Small intestine (tissue), 7 donors: ENCODE data around the gene CIT. TPM values are rescaled to one million over a fixed set of nuclear protein-coding genes. Genes with fewer than 3 reads are reported as not detected.
A peak's percentile ranks its signal among the peaks of the same experiment; 100 is the strongest.
"Not testable (repeated sequence)": the region's sequence is repeated elsewhere in the genome, so short reads cannot be mapped to it uniquely, and the experiment has no call there.

Source experiments
- DNase-seq, 2 donors: peaks; one replicate each; pipeline versions ENCODE4 v3.0.0 to v3.0.0-alpha.2; 2013
- FAIRE-seq: peaks from 2 replicates; lab custom pipeline; 2012; peaks lifted over from hg19 to GRCh38; lab: Jason Lieb, UNC
- H3K27ac ChIP-seq, 3 donors: one replicate each; pipeline ENCODE4 v1.5.1; 2013; ENCODE audit warnings: low read length in 2 of 3, mild to moderate bottlenecking in 2 of 3, control low read depth in 1 of 3, inconsistent platforms in 1 of 3, low read depth in 1 of 3, moderate library complexity in 1 of 3
- H3K27me3 ChIP-seq, 3 donors: one replicate each; pipeline ENCODE4 v1.6.1; 2013; ENCODE audit warnings: low read length in 3 of 3, inconsistent platforms in 1 of 3; ENCODE audit not compliant: control insufficient read depth in 3 of 3, insufficient read depth in 3 of 3
- H3K36me3 ChIP-seq, 3 donors: one replicate each; pipeline ENCODE4 v1.6.1; 2013; ENCODE audit warnings: low read length in 3 of 3, inconsistent platforms in 1 of 3, low read depth in 1 of 3, mild to moderate bottlenecking in 1 of 3, moderate library complexity in 1 of 3; ENCODE audit not compliant: control insufficient read depth in 3 of 3, insufficient read depth in 2 of 3
- H3K4me1 ChIP-seq, 3 donors: one replicate each; pipeline ENCODE4 v1.6.1; 2013; ENCODE audit warnings: low read length in 2 of 3, inconsistent platforms in 1 of 3, low read depth in 1 of 3, mild to moderate bottlenecking in 1 of 3, moderate library complexity in 1 of 3; ENCODE audit not compliant: control insufficient read depth in 3 of 3, insufficient read depth in 2 of 3
- H3K4me3 ChIP-seq, 3 donors: one replicate each; pipeline ENCODE4 v1.5.1; 2013; ENCODE audit warnings: low read length in 3 of 3, control low read depth in 1 of 3, inconsistent platforms in 1 of 3, low read depth in 1 of 3, mild to moderate bottlenecking in 1 of 3, moderate library complexity in 1 of 3
- H3K9me3 ChIP-seq, 2 donors: one replicate each; pipeline ENCODE4 v1.6.1; 2013; ENCODE audit warnings: low read depth in 1 of 2, low read length in 1 of 2; ENCODE audit not compliant: control insufficient read depth in 2 of 2, insufficient read depth in 1 of 2
- WGBS, 3 donors: extraction: QIAGEN DNeasy Blood & Tissue Kit; methylation state at CpG; one replicate each; pipeline ENCODE4 v1.1.7; 2013; 5-methylcytosine and 5-hydroxymethylcytosine counted together
- polyA plus RNA-seq, 4 donors: library from polyadenylated mRNA; stranded (reverse) in 3 of 4; unstranded in 1 of 4; fragments of 200-250 nt in 3 of 4; fragments of 120-200 nt in 1 of 4; gene quantifications; one replicate each; pipeline versions ENCODE4 v1.2.1 to v1.2.3, GENCODE V29; 2013
- donor health status: healthy with polysubstance abuse.
- donor health status: control.
- donor health status: control.
- donor health status: Bipolar disorder and iron deficiency.
- donor health status: healthy.

Gene CIT
- polyA plus RNA-seq, 4 donors, result 0.22 to 6.5 (median 4.6) TPM

DNA sequence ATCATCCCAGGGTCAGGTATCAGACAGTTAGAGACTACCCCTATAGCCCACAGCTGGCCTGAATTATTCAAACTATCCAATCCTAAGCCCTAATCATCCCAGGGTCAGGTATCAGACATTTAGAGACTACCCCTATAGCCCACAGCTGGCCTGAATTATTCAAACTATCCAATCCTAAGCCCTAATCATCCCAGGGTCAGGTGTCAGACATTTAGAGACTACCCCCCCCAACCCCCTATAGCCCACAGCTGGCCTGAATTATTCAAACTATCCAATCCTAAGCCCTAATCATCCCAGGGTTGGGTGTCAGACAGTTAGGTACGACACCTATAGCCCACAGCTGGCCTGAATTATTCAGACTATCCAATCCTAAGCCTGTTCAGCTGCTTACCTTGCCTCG, 220.1 kb downstream of the CIT start:
- H3K36me3 ChIP-seq, H3K4me1 ChIP-seq, H3K9me3 ChIP-seq, H3K4me3 ChIP-seq, FAIRE-seq, H3K27ac ChIP-seq, H3K27me3 ChIP-seq, DNase-seq: not testable (repeated sequence)
- WGBS, 3 donors, result 61 to 73% (median 70%) methylated on average over 2 of the region's 2 CpGs

DNA sequence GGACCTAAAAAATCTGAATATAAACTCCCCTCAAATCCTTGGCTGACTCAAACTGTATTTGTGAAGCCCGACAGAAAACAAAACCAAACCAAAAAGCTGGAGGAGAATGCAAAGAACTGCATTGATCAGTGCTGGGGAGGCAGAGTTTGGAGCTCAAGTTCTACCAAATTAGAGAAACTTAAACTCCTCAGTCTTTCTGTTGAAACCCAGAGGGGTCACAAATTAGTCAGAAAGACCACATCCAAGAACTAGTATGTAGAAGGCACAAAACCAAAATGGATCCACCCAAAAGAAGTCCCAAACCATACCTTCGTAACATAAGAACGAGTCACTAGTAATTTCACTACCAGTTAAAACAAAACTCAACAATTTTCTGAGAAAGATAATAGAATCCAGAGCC, 224.5 kb downstream of the CIT start:
- H3K9me3 ChIP-seq, result peaks cover 0 to 9% of the 10 kb centered on the region in 2 donors
- DNase-seq, result no peak
- no peak overlapping the region for H3K27ac ChIP-seq
- FAIRE-seq, result no peak
- H3K36me3 ChIP-seq, result no peaks in the 10 kb centered on the region
- 52 to 71% (median 58%) methylated on average over 3 of the region's 3 CpGs for WGBS, 3 donors
- no peak overlapping the region for H3K4me3 ChIP-seq
- no peaks in the 10 kb centered on the region for H3K27me3 ChIP-seq
- H3K4me1 ChIP-seq, result no peaks in the 10 kb centered on the region

DNA sequence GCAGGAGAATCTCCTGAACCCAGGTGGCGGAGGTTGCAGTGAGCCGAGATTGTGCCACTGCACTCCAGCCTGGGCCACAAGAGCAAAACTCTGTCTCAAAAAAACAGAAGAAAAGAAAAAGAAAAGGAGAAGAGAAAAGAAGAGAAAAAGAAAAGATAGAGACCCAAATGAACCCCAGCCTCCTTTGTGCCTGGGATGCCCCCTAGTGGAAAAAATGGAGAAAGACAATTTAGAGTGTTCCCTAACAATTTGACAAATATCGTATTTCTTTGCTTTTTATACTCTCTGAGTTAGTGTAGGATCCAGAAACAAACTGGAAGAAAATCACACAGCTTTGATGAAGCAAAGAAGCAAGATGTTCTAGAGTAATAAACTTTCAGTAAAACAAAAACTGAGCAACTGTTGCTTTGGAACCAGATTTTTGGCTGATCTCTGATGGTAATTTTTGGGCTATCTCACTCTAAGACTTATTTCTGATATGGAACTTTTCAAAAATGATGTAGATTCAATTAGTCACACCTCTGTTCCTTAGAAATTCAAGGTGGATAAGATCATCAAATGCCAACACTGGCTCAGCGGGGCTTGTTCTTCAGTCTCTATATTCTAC, 227.8 kb downstream of the CIT start:
- Histone ChIP-seq H3K27me3 (no peaks in the 10 kb centered on the region), H3K4me3 (no peak overlapping the region), H3K36me3 (no peaks in the 10 kb centered on the region), H3K9me3 (peaks cover 0 to 11% of the 10 kb centered on the region in 2 donors), H3K4me1 (no peaks in the 10 kb centered on the region), H3K27ac (no peak overlapping the region)
- 64 to 68% (median 65%) methylated on average over 4 of the region's 4 CpGs for WGBS, 3 donors
- FAIRE-seq (no peak), DNase-seq (peak in 1 of 2 donors; percentile 18)

DNA sequence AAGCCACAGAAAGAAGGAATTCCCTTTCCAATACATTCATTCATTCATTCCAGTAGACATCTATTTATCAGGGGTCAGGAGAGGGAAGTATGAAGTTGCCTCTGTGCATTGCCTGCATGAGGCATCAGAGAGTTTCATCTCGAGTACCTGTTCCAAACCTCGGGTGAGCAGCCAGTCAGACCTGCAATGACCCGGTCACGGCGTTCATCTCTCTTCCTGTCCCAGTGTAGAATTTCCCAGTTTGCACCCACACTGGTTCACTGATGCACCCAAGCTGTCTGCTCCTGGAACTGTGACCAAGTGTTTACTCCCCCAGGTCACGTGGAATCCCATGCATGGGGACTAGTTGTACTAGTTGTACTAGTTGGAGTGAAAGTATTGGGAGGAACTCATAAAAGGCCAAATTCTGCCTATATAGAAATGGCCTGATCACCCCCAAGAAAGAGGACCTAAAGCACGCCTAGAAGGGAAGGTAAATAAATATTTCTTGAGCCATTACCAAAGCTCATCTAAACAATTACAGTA, 231.5 kb downstream of the CIT start:
- no peak for FAIRE-seq
- no peak overlapping the region for H3K27ac ChIP-seq
- DNase-seq, result no peak
- H3K27me3 ChIP-seq, result no peaks in the 10 kb centered on the region
- no peaks in the 10 kb centered on the region for H3K36me3 ChIP-seq
- 81 to 87% (median 84%) methylated on average over 7 of the region's 7 CpGs for WGBS, 3 donors
- peaks cover 0 to 2% of the 10 kb centered on the region in 2 donors for H3K9me3 ChIP-seq
- H3K4me3 ChIP-seq, result no peak overlapping the region
- H3K4me1 ChIP-seq, result no peaks in the 10 kb centered on the region

DNA sequence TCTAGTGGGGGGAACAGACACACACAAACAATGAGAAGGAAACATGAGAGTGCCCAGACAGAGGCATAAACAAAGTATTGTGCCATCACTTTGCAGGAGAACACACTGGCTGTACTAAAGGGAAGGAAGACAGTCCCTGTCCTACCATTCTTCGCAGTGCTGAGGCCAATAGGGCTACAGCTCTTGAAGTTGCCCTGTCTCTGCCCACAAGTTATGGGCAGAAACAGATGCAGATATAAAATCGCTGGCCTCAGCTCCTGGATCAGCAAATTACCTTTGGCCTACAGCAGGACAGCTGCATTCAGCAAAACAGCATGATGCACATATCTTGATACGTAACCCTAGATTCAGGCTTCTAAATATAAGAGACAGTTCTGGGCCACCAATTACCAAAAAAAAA, 232.2 kb downstream of the CIT start:
- peaks cover 0 to 2% of the 10 kb centered on the region in 2 donors for H3K9me3 ChIP-seq
- no peaks in the 10 kb centered on the region for H3K4me1 ChIP-seq
- DNase-seq (no peak), FAIRE-seq (no peak)
- H3K27ac ChIP-seq, result no peak overlapping the region
- H3K27me3 ChIP-seq, result no peaks in the 10 kb centered on the region
- 82 to 87% (median 86%) methylated on average over 3 of the region's 3 CpGs for WGBS, 3 donors
- H3K36me3 ChIP-seq, result no peaks in the 10 kb centered on the region
- no peak overlapping the region for H3K4me3 ChIP-seq

DNA sequence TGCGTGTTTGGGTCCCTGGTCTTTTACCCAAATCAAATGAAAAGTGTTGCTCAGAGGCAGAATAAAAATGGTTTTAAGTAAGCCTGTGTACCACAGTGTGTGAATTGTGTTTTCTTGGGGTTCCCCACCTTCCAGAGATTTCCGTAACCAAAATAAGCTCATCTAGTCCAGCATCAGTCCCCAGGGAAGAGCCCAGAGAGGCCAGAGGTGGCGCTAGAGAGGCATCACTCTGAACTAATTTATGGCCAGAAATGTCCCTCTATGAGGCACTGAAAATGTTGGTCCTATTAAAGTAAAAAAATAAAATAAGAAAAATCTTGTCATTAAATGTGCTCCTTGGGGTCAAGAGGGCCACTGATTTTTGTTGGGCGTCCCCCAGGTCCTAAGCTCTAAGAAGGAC, 234.1 kb downstream of the CIT start:
- no peak for FAIRE-seq
- WGBS, 3 donors, result 67 to 71% (median 68%) methylated on average over 4 of the region's 4 CpGs
- H3K36me3 ChIP-seq, result no peaks in the 10 kb centered on the region

More for the DNA sequence above, 234.1 kb downstream of the CIT start:
- no peaks in the 10 kb centered on the region for H3K27me3 ChIP-seq
- H3K9me3 ChIP-seq, result peaks cover 0 to 2% of the 10 kb centered on the region in 2 donors
- H3K4me3 ChIP-seq, result no peak overlapping the region
- H3K27ac ChIP-seq, result no peak overlapping the region
- DNase-seq, result no peak
- H3K4me1 ChIP-seq, result no peaks in the 10 kb centered on the region

Other genes with a start within 250 kb of the CIT start
- gene PRKAB1, start 209.2 kb downstream of the CIT start, polyA plus RNA-seq, result 10 to 100 TPM; 32.3 to 70.2 (median 64.0) TPM
- 1 to 10 TPM; 3.2 to 9.8 (median 6.0) TPM for gene BICDL1, start 111.9 kb upstream of the CIT start, polyA plus RNA-seq
- gene RAB35, start 239.4 kb upstream of the CIT start, polyA plus RNA-seq, result 10 to 100 TPM; 21.5 to 31.9 (median 24.4) TPM